ENCODE results near the gene RETREG3. TPM values are rescaled to one million over a fixed set of nuclear protein-coding genes. Genes with fewer than 3 reads are reported as not detected.
"Not testable (repeated sequence)": the region's sequence is repeated elsewhere in the genome, so short reads cannot be mapped to it uniquely, and the experiment has no call there.

Gene RETREG3
- polyA plus RNA-seq, 5 donors = 46.1 to 65.3 (median 56.0) TPM

DNA sequence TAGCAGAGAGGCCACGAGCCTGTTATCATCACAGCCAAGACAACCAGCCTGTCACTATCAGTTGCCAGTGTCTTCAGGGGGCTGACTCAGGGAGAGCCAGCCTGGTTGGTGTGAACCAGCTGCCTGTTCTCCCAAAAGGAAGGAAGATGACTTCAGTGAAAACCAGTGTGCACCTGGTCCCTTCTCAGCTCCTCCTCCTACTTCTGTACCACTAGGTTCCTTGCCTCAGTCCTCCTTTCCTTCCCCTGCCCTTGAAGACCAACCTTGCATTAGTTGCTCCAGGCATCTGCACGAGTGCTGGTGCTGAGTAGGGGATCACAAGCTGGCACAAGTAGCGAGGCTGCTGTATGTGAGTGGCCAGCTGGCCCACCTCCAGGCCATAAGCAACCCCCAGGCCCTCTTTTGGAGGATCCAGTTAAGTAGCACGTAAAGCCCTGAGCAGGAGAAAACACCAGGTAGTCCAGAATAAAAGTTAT, 8.8 kb upstream of the RETREG3 start:
- no peak for DNase-seq

DNA sequence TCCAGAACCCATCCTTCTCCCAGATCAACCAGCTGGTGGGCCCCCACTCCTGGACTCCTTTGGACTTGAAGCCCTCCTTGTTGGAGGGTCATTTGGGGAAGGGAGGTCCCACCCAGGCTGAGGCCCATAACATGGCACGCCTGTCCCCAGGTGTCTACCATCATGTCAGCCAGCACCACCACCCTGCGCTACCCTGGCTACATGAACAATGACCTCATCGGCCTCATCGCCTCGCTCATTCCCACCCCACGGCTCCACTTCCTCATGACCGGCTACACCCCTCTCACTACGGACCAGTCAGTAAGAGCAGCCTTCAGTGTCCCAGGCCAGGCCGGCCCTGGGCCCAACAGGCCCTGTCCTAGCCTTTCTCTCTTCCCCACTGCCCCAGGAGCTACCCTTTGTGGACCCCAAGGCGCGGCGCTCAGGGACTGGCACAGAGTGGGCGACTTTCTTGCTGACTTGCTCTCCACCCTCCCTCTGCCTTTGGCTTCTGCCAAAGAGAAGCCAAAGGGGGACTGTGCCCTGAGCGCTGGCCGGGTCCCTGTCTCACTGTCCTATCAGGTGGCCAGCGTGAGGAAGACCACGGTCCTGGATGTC, 4.6 kb upstream of the RETREG3 start:
- no peak for DNase-seq

DNA sequence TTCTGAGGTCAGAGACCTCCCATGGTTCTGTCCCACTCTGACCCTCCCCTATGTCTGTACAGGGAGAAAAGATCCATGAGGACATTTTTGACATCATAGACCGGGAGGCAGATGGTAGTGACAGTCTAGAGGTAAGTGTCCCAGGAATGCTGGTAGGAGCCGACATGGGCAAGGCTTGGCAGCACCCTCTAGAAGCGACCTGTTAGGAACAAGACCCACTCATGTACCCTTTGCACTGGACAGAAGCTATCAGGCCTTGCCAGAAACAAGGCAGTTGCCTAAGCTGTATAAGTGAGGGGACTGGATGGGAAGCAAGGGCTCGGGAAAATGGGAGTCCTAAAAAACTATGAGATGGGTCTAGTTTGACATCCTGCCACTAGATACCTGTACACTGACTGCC, 2.8 kb upstream of the RETREG3 start:
- DNase-seq = no peak

DNA sequence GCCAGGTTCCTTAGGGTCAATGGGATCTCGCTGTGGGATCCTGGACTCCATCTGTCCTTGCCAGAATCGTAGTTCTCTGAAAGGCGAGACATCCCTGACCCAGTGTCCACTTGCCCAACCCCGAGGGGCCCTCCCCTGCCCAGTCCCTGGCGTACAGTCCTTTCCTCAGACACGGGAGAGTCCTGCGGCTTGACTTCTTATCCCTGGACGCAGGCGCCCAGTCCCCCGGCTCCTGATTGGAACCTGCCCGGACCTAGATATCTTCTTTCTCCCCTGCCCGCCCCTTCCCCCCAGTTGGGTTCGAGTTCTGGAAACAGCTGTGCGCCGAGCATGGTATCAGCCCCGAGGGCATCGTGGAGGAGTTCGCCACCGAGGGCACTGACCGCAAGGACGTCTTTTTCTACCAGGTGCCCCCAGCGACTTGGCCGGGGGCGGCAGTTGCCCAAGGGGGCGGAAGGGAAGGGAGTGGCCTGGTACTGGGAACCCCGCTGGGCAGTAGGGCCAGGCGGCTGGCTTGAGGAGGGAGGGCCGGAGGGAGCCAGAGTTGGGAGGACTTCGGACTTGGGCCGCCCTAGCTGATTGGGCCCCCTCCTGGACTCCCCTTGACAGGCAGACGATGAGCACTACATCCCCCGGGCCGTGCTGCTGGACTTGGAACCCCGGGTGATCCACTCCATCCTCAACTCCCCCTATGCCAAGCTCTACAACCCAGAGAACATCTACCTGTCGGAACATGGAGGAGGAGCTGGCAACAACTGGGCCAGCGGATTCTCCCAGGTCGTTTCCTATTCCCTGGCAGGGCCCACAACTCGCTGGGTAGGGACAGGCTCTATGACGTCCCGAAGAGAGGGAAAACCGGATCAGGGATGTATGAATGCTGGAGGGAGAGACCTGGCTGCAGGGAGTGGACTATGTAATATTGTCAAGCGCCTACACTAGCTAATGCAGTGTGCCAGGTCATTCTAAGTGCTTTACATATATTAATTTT, 934 bp upstream of the RETREG3 start:
- not testable (repeated sequence) for DNase-seq

DNA sequence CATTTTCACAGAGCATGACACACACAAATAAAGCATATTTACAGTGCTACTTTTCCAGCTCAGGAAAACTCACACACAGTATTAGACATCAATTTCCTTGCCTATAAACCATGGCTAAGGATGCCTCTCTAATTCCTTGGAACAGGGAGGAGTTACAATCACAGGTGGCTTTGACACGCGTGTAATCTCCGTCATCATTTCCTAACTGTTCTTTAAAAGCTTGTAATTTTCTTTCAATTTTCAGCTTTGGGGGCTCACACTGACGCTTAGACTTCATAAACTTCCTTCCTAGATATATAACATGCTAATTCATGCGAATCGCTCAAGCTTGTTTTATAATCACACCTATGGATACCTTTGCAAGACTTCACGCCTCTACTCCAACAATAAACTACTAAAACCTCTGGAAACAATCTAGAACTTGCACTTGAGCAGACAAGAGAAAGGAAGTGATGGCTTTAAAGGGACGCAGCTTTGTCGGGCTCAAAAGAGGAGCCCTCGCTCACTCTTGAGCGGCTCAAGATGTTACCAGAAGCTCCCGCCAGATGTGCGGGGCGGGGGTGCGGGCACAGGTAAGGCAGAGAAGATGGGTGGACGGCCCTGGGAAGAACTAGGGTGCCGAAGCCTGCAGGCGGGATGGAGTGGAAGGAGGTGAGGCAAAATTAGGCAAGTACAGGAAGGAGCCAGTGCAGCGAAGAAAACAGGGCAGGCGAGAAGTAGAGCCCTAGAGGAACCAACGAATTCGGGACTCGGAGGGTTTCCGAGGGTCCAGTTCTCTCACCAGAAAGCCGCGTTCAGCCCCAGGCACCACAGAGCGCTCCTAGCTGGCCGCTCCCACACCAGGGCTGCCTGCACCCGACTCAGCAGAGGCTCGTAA, 631 bp downstream of the RETREG3 start:
- no peak for DNase-seq

DNA sequence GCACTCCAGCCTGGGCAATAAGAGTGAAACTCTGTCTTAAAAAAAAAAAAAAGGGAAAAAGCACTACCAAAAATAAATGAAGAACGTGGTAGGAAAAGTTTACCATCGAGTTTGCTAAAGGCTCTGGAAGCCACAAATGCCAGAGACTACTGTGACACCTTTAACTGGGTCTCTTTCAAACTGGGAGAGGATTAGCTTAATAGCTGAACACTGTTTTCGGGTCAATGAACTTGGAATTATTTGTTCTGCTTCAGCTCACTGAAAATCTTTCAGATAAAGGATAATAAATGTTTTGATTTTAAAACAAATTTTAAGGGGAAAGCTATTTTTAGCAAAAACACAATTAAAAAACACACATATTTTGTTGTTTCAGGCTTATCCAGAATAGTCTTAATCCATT, 1.4 kb downstream of the RETREG3 start:
- DNase-seq = no peak

DNA sequence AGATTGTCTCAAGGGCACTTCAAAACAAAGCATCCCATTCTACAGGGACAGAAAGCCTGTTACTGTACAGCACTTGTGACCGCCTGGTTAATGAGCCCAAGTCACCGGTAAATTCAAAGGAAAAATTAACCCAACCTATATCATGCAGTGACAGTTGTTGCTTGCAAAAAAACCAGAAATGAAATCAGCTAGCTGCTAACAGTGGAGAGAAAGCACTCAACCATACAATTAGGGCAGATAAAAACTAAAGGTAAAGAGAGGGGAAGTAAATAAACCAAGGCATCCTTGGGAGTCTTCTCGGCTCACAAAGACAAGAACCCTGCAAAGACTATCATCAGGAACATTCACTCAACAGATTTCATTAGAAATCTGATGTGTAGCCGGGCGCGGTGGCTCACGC, 5.9 kb downstream of the RETREG3 start:
- DNase-seq = no peak

DNA sequence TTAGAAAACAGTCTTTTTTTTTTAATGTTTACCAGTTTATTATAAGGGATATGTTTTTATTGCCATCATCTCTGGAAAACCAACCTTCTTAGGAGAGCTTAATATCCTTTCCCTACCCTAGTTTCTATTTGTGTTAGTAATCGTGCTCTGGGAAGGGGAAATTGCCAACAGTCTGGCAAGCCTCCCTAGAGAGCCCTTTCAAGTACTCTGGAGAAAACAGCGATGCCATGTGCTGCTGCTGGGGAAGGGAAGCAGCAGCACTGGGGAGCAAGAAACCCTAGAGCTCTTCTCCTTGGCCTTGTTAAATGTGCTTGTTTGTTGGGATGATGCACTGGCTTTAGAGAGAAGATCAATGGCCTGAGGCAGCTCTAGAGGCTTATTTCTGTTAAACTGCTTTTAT, 10.3 kb downstream of the RETREG3 start:
- DNase-seq = no peak

DNA sequence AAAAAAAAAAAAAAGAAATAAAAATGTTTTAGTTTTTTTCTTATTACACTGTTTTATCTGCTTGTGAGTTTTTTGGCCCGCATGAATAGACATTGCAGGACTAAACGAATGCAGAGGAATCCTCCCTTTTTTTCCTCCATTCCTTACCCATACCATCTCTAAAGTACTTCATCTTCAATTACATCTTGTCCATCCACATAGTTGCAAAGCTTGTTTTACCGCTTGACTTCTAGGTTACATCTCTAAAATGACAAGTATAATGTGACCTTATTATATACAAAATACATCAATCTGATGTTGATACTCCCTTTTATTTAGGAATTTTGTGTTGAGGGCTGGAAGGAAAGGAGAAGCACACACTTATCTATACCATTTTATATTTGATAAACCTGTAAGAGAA, 12.8 kb downstream of the RETREG3 start:
- no peak for DNase-seq

DNA sequence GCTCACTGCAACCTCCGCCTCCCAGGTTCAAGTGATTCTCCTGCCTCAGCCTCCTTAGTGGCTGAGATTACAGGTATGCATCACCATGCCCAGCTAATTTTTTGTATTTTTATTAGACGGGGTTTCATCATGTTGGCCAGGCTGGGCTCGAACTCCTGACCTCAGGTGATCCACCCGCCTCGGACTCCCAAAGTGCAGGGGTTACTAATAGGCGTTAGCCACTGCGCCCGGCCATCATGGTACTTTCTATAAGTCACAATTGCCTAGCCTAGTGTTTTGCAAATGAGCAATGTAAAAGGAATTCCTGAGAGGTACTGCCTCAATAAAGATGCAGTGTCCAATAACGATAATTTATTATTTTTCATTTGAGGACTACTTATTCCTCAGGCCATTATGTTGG, 17.8 kb downstream of the RETREG3 start:
- DNase-seq = no peak

DNA sequence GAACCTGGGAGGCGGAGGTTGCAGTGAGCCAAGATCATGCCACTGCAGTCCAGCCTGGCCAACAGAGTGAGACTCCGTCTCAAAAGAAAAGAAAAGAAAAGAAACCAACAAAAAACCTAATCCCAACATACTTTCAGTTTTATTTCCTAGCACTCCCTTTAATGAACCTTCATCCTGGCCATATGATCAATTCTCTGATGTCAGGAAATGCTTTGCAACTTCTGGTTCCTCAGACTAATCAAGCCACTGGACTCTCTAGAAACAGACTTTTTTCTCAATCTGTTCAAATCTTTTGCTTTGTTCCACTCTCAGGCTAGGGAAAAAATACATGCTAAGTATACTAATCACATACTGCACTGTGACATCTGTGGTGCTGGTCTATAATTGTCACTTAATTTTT, 18.3 kb downstream of the RETREG3 start:
- no peak for DNase-seq

DNA sequence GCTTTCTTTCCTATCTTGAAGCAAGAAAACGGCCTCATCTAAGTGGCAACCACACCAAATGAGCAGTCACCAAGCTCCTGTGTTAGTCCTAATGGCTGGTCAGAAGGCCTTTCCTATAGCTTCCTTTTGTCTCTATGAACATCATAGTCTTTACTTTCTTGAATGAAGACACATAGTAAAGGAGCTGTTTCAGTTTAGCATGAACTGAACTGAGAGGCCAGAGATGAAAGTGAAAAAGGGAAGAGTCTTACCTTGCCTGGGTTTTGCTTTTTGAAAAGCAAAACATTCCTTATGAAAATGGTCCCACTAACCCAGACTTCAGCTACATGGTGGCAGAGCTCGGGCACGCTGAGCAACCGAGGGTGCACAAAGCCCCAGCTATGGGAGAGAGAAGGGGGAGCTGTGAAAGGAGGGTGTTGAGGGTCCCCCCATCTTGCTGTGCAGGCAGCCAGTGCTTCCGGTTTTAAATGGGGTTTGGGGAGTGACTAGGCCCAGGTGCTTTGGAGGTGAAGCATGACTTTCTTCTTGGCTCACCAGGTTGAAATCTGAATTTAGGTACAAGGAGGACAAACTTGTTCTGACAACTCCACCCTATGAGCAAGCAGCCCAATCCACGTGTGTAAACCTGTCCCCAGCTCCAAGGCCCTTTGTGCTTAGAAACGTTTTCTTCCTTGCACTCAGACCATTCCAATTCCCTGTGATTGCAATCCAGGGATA, 22.5 kb downstream of the RETREG3 start:
- DNase-seq = no peak

DNA sequence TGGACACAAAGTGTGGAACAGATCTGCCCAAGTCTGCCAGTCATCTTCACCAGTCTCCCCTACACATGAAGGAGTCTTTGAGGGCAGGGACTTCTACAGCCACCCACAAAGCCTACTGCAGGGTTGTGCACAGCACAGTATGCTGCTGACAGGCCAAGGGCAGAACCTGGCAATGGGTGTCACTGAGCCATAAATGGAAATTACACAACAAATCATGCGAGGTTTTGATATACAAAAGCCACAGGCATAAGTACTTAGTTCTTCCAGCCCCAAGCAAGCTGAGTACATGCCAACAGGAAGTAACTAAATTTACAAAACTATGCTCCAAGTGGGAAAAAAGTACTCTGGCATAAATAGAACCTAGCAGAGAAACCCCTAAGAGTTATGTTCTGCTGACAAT, 23.8 kb downstream of the RETREG3 start:
- no peak for DNase-seq

DNA sequence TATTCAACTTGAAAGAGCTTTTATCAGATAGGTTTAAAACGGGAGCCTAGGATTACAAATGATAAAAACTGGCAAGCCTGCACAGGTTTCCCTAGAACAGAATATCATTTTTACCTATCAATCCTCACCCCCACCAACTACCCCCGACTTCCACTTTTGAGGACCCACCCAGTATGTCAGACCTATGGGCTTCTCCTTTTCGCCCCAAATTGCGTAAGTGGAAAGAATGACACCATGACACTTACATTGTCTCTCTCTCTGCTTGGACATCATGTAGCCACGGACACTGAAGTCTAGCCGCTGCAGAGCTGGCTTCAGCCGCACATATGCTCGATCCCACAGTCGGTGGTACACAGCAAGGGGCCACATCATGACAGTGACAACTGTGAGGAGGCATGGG, 24.3 kb downstream of the RETREG3 start:
- no peak for DNase-seq

DNA sequence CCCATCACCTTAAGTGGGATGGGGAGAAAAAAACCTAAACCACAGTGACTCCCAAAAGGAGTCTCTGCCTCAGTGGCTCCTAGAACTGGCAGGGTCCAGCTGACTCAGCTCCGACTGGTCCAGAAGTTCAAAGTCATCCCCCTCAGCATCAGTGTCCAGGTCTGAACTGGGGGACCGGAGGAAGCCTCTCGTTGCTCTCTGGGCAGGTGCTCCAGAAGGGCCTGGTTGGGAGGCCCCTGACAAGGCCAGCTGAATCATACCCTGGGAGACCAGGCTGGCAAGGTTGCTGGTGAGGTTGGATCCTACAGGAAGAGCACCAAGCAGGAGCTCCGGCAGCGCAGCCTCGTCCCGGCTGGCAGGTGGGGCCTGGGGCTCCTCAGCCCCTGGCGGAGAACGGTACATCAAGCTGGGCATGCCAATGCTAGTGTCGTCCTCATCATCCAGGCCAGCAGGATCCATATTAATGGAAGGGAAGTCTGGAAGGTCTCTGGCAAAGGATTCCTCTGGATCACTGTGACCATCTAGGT, 27.4 kb downstream of the RETREG3 start:
- DNase-seq = no peak

DNA sequence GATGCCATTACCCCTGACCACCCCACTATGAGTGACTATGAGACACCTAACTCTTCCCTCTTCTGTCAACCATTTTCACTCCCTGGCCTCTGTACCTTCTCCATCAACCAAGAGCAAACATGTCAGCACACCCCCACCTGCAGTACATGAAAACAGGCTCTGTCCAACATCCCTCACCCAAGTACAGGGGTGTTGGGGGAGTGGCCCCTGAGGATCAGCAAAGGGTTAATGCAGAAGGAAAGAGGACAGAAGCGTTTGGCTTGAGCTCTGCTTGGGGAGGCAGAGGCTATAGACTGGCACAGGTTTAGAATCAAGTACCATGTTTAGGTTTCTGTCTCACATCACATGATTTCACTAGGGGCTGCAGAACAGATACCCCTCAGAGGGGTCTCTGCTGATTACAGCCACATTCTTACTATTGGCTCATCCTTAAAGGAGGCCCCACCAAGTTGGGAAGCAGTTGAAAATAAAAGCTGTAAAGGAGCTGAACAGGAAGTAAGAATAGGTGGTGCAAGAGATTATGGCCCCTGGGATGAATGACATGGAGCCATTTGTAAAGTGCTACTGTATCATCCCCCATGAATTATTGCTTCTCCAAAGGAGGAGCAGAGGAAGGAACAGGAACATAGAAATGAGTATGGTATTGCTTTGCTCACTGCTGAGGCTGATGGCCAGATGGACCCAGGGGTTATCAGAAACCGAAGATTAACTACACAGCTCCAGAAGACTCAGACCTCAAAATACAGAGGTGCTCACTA, 29.2 kb downstream of the RETREG3 start:
- no peak for DNase-seq

DNA sequence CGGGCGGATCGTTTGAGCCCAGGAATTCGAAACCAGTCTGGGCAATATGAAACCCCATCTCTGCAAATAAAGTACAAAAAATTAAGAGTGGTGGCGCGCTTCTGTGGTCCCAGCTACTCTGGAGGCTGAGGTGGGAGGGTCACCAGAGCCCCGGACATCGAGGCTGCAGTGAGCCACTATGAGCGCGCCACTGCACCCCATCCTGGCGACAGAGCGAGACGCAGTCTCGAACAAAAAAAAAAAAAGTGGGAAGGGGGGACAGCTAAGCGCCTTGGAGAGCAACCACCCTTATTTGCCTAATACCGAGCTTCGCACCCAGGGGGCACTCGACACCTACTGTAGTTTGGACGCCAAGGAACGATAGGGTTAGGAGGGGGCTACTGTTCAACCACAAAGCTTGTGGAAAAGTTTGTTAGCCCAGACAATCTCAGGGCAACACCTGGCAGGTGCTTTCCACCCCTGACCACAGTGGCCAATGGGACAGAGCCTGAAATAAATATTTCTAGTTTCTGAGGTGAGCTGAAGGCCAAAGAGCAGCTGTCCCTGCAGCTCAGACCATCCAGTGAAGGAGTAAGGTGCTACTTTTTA, 30.8 kb downstream of the RETREG3 start:
- DNase-seq = peak; percentile 65 to 70

DNA sequence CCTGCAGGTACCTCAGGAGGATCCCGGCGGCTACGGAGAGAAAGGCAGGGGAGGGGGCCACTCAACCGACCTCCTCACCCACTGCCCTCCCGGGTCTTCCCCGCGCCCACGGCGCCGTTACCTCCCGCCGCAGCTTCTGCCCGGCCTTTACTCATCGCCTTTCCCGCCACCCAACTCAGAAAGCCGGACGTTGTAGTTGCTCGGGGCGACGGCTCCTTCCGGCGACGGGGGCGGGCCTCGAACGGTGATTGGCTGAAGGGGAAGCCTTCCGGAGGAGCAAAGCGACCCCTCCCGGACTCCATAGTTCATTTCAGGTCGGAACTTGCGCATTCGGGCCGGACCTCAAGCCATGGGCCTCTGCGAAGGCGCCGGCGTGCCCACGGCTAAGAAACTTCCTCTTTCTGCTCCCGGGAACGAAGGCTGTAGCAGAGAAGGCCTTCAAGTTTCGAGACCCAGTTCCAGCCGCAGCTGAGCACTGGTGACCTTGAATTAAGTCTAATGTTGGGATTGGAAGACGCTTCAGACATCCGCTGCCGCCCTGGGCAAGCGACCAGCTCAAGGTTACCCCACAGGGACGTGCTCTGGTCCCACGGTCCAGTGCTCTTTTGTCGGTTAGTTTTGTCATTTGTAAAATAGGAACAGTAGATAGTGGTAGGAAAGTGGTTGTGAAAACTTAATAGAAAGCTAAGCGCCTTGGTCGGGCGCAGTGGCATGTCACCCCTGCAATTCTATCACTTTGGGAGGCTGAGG, 31.5 kb downstream of the RETREG3 start, which contains the start of gene PSMC3IP:
Gene PSMC3IP, minus strand, starts transcription at position 198 of the 750 bp plus-strand sequence. Its CDS starts 43 bp downstream, at position 155.
- DNase-seq = peak; percentile 90 to 91

DNA sequence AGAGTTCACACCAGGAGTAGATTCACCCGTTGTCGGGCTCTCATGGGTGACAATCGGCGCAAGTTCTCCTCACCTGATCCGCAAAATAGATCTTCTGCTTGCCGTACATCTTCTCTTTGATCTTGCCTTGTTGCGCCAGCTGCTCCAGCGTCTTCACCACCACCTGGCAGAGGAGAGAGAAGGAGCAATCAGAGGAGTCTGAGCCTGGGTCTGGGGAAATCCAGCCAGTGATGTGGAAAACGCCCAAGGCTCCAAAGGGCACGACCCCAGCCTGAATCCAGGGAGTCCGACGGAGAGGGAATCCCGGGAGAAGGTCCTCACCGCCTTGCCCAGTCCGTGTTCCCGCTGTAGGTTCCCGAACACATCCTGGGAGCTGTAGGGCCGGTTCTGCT, 32.0 kb downstream of the RETREG3 start:
- no peak for DNase-seq
